Non-pigmented ciliary epithelial cell (primary cell): ENCODE data around the gene PYDC2.
A peak's percentile ranks its signal among the peaks of the same experiment; 100 is the strongest.

Experiments used
- DNase-seq: peaks from one replicate; pipeline ENCODE4 v3.0.0-alpha.2; 2010; ENCODE audit warnings: low read depth

Gene PYDC2

GRCh38 chr3:191461113-191461595, at the start of gene PYDC2:
TSS of gene PYDC2 (plus strand) at chr3:191461163. CDS start at chr3:191461163, 0 bp downstream.
- no peak for DNase-seq

DNA sequence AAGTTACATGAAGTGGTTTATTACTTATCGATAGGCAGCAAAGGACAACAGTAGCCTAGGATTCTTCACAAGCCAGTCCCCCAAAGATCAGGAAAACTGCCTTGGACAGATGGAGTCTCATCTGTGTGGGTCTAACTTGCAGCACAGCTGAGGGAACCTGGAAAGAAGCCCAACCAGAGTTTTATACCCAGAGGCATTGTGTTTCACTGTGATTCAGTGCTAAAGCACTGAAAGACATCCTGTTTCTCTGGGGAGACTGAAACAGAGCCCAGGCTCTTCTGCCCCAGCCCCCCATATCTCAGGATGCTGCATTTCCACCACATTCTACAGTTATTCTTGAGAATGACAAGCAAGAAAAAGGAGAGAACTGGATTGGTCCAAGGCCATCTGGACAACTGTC, 48.2 kb upstream of the PYDC2 start:
- DNase-seq = peak; percentile 86

DNA sequence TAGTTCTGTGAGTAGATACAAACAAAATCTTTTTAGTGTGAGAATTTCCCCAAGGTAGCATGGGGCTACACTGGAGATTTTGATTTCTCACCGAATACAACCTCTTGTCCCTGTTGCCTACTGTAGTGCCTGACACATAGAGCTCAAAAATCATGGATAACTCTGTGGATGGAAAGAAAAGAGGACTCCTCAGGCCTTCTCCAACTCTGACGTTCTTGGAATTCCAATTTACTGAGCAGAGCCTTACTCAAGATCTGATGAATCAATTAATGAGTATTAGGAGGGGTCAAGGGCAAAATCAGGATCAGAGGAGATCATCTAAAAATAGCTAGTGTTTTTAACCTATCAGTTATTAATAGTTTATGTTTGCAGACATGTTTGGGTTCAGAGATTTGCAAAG, 46.7 kb upstream of the PYDC2 start:
- no peak for DNase-seq

DNA sequence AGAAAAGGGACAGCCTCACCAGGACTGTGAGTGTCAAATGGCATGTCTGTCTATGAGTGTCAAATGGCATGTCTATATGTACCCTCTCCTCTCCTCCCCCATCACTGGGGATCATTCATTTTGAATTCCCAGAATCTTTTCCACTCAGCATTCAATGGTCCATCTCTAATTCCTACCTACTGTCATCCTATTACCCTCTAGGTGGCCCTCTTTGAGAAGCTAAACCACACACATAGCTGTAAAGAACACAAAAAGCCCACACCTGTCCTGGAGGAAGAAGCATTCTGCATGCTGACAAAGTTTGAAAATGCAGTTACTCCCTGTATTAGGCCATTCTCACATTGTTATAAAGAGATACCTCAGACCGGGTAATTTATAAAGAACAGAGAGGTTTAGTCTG, 46.2 kb upstream of the PYDC2 start:
- no peak for DNase-seq

GRCh38 chr3:191415566-191415965, 45.4 kb upstream of the PYDC2 start:
- no peak for DNase-seq

DNA sequence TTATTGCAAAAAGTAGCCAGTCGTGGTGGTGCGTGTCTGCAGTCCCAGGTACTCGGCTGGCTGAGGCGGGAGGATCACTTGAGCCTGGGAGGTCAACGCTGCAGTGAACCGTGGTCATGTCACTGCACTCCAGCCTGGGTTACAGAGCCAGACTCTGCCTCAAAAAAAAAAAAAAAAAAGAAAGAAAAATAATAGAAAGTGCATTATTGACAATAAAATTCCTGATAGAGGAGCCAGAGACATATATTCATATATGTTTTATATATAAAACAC, 43.6 kb upstream of the PYDC2 start:
- DNase-seq = no peak

DNA sequence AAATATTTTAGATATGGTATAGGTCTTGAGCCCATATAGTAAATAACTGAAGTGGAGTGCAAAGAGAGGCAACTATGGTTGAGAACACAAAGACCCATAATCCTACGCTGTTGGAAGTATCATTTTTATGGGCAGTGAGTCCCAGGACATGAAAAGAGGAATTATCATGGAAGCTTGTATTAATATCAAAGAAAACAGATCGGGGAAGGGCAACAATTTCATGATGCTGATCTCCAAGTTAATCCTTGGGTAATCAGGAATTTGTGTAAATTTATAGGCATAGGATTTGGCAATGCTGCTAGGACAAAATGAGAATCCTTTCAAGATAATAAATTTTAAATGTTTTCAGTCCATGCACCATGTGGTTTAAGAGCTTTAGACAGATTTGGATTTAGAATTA, 40.2 kb upstream of the PYDC2 start:
- DNase-seq = no peak

DNA sequence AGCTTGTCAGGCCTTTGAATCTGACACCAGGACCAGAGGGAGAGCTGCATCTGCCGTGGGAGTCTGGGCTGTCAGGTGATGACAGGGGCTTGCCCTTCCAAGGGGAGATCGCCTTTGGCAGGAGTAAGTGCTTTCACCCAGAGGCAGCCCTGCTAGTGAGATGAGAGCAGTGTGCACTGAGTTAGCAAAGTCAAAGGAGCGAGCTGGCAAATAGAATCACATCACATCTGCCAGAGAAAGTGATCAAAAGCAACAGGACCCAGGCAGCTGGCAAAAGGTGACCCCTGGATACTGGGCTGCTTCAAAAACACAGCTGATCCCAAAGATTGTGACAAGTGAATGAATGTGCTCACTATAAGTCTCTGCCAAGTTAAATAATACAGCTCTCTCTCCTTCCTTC, 36.1 kb upstream of the PYDC2 start:
- DNase-seq = no peak

GRCh38 chr3:191425322-191425734, 35.6 kb upstream of the PYDC2 start:
- no peak for DNase-seq

GRCh38 chr3:191426311-191426710, 34.7 kb upstream of the PYDC2 start:
- no peak for DNase-seq

- DNase-seq = no peak
Measured at GRCh38 chr3:191428177-191428576, 32.8 kb upstream of the PYDC2 start.

DNA sequence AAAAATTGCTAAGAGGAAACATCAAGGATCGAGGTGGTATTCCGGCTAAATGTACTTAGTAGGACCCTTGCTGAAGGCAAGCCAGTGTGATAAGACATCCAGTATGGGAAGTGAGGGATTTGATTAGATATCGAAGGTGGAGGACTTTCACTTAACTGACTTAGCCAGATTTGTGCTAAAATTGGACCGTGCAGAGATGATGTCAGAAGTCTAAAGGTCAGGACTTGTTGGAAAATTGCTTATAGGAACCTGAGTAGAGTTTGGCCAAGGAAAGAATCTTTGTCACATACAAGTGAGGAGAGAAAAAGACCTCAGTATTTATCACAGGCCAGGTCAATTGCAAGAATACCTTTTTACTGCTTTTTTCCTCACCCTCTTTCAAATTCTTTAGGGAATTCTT, 30.9 kb upstream of the PYDC2 start:
- DNase-seq = no peak

GRCh38 chr3:191431160-191431822, 29.7 kb upstream of the PYDC2 start:
- no peak for DNase-seq

DNA sequence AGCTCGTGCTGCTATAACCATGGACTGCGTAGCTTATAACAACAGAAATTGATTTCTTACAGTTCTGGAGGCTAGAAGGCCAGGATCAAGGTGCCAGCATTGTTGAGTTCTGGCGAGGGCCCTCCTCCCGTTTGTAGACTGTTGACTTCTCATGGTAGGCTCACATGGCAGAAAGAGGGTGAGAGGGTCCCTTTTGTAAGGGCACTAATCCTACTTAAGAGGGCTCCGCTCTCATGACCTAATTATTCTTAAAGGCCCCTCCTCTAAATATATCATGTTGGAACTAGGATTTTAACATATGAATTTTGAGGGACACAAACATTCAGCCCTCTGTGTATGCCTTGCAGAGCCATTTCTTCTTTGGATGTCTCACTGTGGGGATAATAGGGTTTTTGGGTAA, 28.8 kb upstream of the PYDC2 start:
- no peak for DNase-seq

- no peak for DNase-seq
Measured at GRCh38 chr3:191434024-191434423, 26.9 kb upstream of the PYDC2 start.

DNA sequence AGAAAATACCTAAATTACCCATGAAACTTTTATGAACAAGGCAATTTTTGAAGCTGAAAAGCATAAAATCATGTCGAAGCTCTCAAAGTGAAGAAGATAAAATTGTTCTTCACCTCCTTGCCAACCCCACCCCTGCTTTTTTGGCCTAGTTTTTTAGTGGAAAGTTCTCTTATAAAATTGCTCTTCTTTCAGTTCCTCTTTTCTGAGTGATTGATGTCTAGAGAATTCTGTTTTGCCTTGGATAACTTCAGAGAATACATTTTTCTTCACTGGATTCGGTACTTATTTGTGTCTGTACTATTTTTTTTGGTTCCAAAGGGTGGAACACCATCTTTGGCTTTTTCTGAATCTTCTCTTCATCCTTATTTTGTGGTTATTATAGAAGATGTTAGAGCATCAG, 25.0 kb upstream of the PYDC2 start:
- no peak for DNase-seq

DNA sequence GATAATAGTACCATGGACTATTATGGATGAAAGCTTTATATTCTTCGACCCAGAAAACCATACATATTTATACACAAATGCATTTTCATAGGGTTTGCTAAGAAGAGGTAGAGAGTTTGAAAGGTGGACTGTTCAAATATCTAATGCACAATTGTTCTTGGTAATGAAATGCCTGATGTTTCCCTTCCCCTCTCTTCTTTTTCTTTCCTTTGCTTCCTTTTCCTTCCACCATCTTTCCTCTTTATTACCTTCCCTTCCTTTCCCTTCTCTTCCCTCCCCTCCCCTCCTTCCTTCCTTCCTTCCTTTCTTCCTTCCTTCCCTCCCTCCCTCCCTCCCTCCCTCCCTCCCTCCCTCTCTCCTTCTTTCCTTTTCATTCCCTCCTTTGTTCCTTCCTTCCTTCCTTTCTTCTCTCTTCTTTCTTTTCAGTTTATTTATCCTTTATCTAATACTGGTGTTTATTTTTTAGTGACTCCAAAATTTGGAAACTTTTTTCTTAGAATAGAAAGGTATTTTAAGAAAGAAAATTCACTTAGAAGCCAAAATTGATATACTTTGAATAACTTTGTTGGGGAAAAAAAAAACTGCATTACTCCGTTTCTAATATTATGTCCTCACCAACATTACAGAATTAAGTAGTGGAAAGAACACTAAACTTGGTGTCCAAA, 22.7 kb upstream of the PYDC2 start:
- no peak for DNase-seq

DNA sequence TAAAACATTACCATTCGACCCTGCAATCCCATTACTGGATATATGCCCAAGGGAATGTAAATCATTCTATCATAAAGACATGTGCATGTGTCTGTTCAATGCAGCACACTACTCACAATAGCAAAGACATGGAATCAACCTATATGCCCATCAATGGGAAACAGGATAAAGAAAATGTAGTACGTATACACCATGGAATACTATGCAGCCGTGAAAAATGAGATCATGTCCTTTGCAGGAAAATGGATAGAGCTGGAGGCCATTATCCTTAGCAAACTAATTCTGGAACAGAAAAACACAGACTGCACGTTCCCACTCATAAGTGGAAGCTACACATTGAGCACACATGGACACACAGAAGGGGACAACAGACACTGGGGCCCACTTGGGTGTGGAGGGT, 20.4 kb upstream of the PYDC2 start:
- no peak for DNase-seq

- DNase-seq = no peak
Measured at GRCh38 chr3:191441687-191442086, 19.3 kb upstream of the PYDC2 start.

DNA sequence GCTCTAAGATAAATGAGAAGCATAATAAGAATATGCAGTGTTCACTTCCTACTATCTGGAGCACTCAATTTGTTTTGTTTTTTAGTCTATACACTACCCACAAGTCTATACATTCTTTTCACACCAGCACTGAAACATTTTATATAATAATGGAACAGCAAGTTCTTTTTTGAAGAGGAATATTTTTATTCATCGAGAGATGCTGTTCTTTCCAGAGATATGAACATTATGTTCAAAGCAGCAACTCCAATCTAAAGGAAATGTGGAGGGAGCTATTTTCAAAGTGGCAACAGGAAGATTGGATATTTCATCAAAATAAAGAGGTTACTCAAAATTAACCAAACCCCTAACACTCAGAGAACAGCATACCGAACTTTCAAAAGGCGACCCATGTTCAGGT, 16.4 kb upstream of the PYDC2 start:
- DNase-seq = no peak

GRCh38 chr3:191449256-191449655, 11.7 kb upstream of the PYDC2 start:
- no peak for DNase-seq

DNA sequence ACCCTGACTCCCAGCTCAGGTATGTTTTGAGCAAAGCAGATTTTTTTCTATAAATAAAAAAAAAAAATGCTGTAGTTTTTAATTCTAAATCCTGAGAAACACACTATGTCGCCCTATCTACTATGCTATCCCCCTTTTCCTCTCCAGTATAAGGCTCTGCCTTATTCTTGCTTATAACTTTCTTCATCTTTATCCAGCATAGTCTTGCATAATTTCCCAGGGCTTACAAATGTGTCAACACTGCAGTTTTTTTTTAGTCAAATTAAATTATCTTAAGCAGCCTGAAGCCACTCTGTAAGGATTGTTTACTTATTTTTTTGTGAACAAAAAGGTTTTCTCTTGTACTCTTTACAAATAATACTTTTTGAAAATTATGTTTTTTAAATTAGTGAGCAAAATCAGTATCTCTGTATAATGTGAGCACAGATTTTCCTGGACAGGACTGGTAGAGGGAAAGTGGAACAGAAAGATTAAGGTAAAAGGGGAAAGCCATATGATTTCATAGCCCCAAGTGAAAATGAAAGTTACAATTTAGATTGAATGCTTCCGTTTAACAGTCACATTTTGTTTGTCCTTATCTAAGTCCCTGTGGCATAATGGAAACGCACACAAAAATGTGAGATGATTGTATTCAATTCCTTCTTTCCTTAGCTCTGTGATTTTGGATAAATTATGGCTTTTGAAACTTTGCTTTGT, 5.6 kb upstream of the PYDC2 start:
- DNase-seq = no peak

DNA sequence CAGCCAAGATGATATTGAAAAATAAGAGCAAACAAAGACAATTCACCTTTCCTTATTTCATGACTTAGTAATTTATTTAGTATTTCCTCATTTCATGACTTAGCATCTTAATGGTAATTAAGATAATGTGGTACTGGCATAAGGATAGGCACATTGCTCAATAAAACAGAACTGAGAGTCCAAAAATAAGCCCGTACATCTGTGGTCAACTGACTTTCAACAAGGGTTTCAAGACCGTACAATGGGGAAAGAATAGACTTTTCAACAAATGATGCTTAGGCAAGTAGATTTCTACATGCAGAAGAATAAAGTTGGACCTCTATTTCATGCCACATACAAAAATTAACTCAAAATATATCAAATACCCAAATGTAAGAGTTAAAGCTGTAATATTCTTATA, 603 bp upstream of the PYDC2 start:
- no peak for DNase-seq

DNA sequence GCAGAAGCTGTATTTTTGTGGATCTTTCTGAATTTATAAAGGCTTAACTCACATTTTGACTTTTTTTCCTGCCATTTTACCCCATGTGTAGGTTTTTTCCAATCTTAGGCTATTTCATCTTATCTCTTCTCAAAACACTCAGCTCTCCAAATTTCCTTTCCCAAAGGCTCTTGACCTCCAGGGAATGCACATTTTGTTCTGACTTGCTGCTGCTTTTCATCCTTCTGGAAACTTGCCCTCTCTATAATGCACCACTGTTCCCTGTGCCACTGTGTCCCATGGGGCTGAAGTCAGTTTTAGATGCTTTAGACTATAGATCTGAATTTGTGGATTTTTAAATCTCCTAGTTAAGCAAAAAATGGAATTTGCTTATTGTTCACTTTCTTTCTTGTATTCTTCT, 9.1 kb downstream of the PYDC2 start:
- DNase-seq = no peak
